ENCODE measurements around the gene MMD. TPM values are rescaled to one million over a fixed set of nuclear protein-coding genes. Genes with fewer than 3 reads are reported as not detected.

MMD gene
- total RNA-seq, 1 donor from 2014 or later: 36.9 TPM

- no peaks in the 10 kb centered on the region for H3K36me3 Mint-ChIP-seq
Observed at GRCh38 chr17:55343900-55344513, 77.6 kb downstream of the MMD start.

GRCh38 chr17:55342800-55343585 lies 78.6 kb downstream of the MMD start:
- Mint-ChIP-seq H3K27me3 (peaks cover 3% of the 10 kb centered on the region), H3K36me3 (no peaks in the 10 kb centered on the region), H3K27ac (no peak overlapping the region), H3K4me3 (no peak overlapping the region), H3K4me1 (ENCODE audit: unreplicated experiment) (peaks cover 4% of the 10 kb centered on the region), H3K9me3 (no peaks in the 10 kb centered on the region)
- DNase-seq (ENCODE audit: extremely low spot score, unreplicated experiment): no peak
- TF ChIP-seq CTCF (conservative IDR thresholded peaks at IDR 0.05): no peak

More at GRCh38 chr17:55343900-55344513, 77.6 kb downstream of the MMD start:
- Mint-ChIP-seq H3K9me3 (no peaks in the 10 kb centered on the region), H3K27me3 (peaks cover 3% of the 10 kb centered on the region), H3K4me3 (no peak overlapping the region), H3K4me1 (ENCODE audit: unreplicated experiment) (peaks cover 10% of the 10 kb centered on the region), H3K27ac (no peak overlapping the region)
- no peak for DNase-seq (ENCODE audit: extremely low spot score, unreplicated experiment)
- TF ChIP-seq CTCF (conservative IDR thresholded peaks at IDR 0.05): no peak

Other genes with a start within 250 kb of the MMD start
- gene HLF, start 156.9 kb downstream of the MMD start, total RNA-seq (ENCODE audit: low replicate concordance): 2.6 and 3.4 TPM in 2 replicates
- gene SMIM36, start 89.6 kb upstream of the MMD start, total RNA-seq (ENCODE audit: low replicate concordance): not detected in 2 replicates